Right lobe of liver (tissue), 4 donors: ENCODE results near the gene TTC9B.

ENCODE experiments used
- CTCF ChIP-seq, 4 donors: fragments of 200-600 bp in 3 of 4; fragments of 450-650 bp in 1 of 4; IDR thresholded peaks; one replicate each; pipeline versions ENCODE4 v1.5.1 to v1.8.0; 2016 to 2022; ENCODE audit warnings: antibody characterized with exemption in 4 of 4, mild to moderate bottlenecking in 2 of 4
- POLR2A ChIP-seq: fragments of 450-650 bp; IDR thresholded peaks from one replicate; pipeline ENCODE4 v1.6.1; 2017; ENCODE audit warnings: antibody characterized with exemption, mild to moderate bottlenecking
- donor health status: DM: no; HTN: no; CAD: no.
- donor health status: DM: no; HTN: no; CAD: no.
- donor health status: DM: no; HTN: yes; CAD: no.

- TF ChIP-seq CTCF (IDR thresholded peaks at IDR 0.05) (no peak), POLR2A (no peak)
These were observed 13.8 kb downstream of the TTC9B start for GRCh38 chr19:40204381-40204780.
